ENCODE measurements around the gene ZNF766.

- TF ChIP-seq CTCF (IDR thresholded peaks at IDR 0.05; ENCODE audit: insufficient read depth, low read length, poor library complexity, severe bottlenecking) = no peak
- no peak for TF ChIP-seq EZH2phosphoT487 (conservative IDR thresholded peaks at IDR 0.05; ENCODE audit: low read length)
These were observed 4.8 kb downstream of the ZNF766 start for GRCh38 chr19:52274191-52274590.
